ENCODE results near the gene HP1BP3.

DNA sequence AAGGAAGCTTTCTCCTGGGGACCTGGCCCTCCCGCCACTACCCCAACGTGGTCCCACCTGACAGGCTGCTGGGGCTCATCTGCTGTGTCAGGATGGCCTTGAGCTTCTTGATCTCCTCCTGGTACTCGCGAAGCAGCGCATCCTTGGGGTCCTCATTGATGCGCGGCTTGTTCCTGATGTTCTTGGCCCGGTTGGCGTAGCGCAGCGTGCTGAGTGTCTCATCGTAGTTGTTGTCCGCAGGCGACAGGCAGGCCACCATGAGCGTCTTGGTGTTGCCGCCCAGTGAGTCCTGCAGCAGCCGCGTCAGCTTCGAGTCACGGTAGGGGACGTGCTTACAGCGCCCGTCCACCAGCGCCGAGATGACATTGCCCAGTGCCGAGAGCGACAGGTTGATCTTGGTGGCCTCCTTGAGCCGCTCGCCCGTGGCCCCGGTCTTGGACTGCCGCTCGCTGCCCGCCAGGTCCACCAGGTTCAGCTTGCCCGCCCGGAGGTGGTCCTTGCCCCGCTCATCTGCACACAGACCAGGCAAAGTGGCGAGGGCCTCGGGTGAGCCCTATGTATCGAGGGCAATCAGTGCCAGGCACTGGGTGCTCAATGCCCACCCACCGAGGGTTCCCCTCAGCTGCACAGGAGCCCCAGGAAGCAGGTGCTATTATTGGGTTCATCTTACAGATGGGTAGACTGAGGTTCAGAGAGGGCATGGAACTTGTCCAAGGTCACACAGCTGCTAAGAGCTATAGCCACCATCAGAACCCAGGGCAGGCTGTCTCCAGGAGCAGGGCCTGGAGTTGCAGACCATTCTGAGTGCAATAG lies 82.5 kb downstream of the HP1BP3 start:
- TF ChIP-seq, protein P1, sequence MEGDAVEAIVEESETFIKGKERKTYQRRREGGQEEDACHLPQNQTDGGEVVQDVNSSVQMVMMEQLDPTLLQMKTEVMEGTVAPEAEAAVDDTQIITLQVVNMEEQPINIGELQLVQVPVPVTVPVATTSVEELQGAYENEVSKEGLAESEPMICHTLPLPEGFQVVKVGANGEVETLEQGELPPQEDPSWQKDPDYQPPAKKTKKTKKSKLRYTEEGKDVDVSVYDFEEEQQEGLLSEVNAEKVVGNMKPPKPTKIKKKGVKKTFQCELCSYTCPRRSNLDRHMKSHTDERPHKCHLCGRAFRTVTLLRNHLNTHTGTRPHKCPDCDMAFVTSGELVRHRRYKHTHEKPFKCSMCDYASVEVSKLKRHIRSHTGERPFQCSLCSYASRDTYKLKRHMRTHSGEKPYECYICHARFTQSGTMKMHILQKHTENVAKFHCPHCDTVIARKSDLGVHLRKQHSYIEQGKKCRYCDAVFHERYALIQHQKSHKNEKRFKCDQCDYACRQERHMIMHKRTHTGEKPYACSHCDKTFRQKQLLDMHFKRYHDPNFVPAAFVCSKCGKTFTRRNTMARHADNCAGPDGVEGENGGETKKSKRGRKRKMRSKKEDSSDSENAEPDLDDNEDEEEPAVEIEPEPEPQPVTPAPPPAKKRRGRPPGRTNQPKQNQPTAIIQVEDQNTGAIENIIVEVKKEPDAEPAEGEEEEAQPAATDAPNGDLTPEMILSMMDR (IDR thresholded peaks at IDR 0.05; ENCODE audit: poor library complexity): no peak
- TF ChIP-seq EZH2 (IDR thresholded peaks at IDR 0.05; ENCODE audit: borderline replicate concordance): no peak
- no peak for TF ChIP-seq EZH2phosphoT487 (IDR thresholded peaks at IDR 0.05; ENCODE audit: low read depth, severe bottlenecking, unreplicated experiment)

Measured in hepatocyte (in vitro differentiated cells).